Glomerular visceral epithelial cell (primary cell): ENCODE measurements around the gene GLOD5.

Experiments
- DNase-seq: peaks from one replicate; pipeline ENCODE4 v3.0.0-alpha.2; 2016; ENCODE audit errors: extremely low spot score

The GLOD5 gene

DNA sequence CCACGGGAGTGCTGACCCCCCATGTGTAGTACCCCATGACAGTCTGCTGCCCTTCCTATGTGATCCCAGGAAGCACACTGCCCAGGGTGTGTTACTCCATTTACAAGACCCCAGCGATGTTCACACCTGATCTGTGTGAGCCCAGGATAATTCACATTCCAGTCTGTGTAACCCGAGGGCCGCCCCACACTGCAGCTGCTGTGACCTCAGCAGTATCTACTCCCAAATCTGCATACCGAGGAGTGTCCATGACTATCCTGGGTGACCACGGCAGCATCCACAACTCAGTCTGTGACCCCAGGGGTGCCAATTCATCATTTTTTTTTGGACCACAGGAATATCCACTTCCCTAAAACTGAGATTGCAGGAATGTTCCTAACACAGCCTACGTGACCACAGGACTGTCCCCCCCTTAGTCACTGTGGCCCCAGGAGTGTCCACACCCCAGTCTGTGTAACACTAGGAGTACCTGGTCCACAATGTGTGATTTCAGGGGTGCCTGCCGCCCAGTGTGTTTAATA lies 7.8 kb upstream of the GLOD5 start:
- no peak for DNase-seq

DNA sequence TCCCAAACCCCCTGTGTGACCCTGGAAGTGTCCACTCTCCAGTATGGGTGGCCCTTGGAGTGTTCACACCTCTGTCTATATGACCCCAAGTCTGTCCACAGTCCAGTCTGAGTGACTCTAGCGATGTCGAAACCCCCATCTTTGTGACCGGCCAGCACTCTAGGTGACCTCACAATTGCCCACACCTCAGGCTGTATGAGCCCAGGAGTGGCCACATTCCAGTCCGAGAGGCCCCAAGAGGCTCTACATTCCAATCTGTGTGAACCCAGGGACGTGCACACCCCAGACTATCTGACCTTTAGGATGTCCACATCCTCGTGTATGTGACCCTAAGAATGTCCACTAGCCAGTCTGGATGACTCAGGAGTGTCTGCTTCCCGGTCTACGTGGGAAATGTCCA lies 7.3 kb upstream of the GLOD5 start:
- DNase-seq = no peak

DNA sequence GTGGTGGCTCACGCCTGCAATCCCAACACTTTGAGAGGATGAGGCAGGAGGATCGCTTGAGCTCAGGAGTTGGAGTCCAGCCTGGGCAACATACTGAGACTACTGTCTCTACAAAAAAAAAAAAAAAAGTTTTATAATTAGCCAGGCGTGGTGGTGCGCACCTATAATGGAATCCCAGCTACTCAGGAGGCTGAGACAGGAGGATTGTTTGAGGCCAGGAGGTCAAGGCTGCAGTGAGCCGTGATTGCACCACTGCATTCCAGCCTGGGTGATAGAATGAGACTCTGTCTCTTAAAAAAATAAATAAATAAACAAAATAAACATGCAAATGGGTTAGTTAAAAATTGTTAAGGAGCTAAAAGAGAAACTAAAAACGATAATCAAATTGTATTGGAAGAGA lies 7.7 kb downstream of the GLOD5 start:
- no peak for DNase-seq

DNA sequence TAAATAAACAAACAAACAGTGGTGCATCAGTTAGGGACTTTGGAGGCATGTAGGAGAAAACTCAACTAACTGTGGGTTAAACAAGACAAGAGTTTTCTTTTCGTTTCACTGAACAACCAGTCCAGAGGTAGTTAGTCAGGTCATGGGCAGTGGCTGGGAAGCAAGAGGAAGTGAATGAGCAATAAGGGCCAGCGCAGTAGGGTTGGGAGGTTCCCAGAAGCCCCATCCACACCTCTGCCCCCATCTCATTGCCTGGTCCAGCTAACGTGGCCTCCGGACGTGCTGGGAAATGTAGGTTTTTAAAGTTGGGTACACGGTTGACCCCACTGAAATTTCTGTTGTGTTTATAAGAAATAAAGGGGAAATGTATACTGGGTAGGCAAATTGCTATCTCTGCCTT lies 8.7 kb downstream of the GLOD5 start:
- no peak for DNase-seq

DNA sequence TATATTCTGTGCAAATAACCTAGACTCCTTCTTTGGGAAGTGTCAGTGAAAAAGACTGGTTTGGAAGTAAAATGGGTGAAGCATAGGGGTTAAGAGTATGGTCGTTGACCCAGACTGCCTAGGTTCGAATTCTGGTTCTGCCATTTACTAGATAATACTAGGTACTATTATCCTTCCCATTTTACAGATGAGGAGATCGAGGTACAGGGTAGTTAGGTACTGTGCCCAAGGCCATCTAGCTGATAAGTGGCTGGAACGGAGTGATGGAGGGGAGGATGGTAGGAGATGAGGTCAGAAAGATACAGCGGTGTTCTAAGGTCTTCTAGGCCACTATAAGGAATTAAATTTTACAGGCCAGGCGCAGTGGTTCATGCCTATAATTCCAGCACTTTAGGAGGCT lies 11.1 kb downstream of the GLOD5 start:
- DNase-seq = no peak

DNA sequence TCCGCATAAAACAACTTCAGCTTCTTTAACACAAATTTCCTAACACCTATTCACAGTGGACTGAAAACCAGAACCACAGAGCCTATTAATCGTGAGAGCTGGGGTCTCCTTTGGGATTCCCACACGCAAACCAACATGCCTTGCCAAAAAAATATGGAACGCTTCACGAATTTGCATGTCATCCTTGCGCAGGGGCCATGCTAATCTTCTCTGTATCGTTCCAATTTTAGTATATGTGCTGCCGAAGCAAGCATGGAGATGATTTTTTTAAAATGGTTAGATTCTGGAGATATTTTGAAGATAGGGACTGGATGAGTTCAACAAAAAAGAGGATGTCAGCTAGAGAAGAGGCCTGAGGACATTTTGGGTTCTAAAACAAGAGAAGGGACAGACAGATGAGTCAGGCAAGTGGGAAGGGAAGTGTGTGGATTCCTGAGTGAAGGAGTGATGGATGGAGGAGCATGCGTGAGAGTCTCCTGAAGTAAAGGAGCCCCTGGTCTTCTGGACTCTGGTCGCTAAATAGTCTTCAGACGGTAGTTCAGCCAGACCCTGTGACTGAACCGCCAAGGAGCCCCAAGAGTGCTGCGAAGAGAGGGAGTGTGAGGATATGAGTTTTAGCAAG lies 15.4 kb downstream of the GLOD5 start:
- no peak for DNase-seq

DNA sequence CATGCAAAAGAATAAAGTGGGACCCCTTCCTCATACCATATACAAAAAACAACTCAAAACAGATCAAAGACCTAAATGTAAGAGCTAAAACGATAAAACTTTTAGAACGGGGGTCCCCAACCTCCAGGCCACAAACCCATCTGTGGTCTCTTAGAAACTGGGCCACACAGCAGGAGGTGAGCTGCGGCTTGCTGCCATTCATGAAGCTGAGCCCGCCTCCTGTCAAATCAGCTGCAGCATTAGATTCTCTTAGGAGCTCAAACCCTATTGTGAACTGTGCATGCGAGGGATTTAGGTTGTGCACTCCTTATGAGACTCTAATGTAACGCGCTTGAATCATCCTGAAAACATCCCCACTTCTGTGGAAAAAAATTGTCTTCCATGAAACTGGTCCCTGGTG lies 17.9 kb downstream of the GLOD5 start:
- DNase-seq = no peak

DNA sequence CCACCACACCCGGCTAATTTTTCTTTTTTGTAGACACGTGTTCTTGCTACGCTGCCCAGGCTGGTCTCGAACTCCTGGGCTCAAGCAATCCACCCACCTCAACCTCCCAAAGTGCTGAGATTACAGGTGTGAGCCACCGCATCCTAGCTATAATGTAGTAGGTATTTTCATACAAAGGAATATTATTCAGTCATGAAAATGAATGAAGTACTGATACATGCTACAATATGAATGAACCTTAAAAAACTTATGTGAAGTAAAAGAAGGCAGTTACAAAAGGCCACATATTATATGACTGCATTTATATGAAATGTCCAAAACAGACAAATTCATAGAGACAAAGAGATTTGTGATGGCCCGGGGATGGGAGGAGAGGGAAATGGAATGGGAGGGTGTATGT lies 20.2 kb downstream of the GLOD5 start:
- DNase-seq = no peak

DNA sequence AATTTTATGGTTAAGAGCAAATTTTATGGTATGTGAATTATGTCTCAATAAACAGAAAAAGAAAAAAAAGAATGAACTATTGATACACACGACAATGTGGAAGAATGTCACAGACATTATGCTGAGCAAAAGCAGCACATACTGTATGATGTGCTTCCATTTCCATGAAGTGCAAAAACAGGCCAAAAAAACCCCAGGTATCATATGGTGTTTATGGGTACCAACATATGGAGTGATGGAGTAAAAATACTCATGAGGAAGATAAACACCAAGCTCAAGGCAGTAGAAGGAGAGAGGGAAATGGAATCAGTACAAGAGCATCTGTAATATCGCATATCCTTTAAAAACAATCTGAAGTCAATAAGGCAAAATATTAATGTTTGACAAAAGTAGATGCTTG lies 20.7 kb downstream of the GLOD5 start:
- no peak for DNase-seq

DNA sequence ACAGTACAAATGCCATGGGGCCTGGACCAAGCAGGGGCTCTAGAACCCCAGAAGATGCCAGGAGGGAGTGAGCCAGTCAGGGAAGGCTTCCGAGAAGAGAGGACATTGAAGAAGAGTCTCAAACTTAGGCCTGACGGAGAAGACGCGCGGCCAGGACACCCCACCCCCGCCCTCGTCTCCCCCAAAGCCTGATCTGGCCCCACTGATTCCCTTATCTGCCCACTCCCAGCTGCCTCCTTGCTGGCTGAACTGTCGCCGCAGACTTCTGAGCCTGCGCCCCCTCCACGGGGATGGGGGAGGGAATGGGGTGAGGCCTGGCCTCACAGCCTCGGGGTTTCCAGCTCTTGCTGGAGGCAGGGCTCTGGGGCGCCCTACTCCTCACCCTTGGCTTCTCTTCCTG lies 21.2 kb downstream of the GLOD5 start:
- no peak for DNase-seq

DNA sequence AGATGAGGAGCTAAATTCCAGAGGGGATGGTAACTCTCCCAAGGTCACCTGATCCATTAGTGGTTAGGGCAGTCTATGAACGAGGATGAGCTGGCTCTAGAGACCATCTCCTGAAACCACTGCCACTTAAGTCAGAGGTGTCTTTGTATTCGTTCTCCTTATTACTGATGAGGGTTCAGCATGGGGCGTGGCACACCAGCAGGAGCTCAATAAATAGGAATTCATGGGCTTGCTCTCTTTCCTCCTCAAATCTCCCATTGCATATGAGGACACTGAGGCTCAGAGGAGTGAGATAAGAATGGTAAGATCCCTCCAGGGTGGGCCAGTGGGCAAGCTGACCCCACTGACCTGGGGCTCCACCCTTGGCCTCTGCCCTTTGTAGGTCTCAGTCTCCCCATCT lies 23.2 kb downstream of the GLOD5 start:
- DNase-seq = no peak

DNA sequence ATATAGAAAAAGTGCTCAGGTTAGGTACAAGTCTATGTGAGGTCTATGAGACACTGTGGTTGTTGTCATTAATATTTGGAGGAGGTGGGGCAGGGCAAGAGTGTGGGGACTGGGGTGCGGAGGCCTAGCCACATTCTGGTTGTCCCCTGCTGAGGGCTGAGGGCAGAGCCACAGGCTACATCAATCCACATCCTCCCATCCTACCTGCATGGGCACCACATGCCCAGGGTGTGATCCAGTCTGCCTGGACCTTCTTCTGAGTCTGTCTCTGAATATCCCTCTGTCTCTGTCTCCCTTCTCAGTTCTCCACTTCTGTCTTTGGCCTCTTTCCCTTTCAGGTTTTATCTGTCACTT lies 23.6 kb downstream of the GLOD5 start:
- no peak for DNase-seq

DNA sequence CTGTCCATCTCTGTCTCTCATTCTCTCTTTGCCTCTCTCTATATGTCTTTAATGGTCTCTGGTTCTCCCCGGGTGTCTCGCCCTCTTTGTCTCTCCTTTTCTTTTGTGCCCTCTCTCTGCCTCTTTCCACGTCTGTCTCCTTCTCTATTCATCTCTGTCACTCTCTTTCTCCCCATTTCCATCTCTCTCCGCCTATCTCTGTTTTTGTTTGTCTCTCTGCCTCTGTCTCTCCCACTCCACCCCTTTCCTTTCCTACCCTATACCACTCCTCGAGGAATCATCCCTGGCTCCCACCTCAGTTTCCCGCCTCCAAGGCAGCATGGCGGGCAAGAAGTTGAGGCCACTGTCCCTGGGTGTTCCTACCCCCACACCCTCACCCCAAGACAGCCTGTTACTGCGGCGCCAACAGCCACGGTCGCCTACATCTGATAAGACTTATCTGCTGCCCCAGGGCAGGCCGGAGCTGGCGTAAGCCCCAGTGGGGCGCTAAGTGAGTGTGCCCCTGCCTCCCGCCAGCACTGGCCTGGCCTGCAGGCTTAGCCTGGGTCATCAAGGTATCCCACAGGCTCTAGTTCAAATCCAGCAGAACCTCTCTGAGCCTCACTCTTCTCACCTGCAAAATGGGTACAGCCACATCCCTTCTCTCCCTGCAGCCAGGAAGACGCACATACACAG lies 24.1 kb downstream of the GLOD5 start:
- DNase-seq = no peak

DNA sequence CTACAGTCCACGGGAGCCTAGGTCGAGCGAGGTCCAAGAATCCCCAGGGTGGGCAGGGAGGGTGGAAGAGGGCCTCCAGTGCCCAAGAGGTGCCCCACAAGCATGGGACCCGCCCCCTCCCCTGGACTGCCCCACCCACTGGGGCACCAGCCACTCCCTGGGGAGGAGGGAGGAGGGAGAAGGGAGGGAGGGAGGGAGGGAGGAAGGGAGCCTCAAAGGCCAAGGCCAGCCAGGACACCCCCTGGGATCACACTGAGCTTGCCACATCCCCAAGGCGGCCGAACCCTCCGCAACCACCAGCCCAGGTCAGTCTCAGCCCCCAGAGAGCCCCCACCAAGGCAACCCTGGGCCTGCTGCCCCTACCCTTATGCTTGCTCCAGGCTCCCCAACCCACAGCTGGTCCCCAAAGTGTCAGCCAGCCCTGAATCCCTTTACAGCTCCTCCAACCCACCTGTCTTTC lies 24.8 kb downstream of the GLOD5 start, which contains the start of gene GATA1:
TSS of gene GATA1 (plus strand) at position 250 of the 460 bp plus-strand sequence. CDS start 4,520 bp downstream, outside the sequence.
- DNase-seq = no peak

DNA sequence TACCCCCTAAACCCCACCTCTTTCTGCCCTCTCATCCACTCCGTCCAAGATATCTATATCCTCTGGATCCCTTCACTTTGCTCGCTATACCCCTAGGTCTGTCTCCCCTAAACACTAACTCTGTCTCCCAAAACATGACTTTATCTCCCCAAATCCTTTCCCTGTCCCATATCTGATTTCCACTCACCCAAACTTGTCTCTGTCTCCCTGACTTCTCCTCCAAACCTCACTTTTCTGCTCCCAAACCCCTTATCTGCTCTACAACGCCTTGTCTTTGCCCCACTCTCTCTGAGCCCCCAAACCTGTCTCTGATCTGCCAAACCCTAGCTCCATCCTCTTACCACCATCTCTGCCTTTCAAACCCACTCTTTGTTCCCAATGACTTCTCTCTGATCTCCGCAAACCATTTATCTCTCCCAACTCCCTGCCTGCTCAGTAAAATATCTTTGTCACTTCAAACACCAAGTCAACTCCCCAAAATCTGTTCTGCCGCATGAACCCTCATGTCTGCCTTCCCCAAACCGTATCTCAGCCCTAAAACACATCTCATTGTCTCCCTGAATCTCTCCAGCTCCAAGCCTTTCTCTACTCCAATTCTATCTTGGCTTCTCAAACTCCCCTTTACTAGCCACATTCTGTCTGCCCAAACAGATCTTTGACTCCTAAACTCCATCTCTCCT lies 25.4 kb downstream of the GLOD5 start:
- DNase-seq = no peak

DNA sequence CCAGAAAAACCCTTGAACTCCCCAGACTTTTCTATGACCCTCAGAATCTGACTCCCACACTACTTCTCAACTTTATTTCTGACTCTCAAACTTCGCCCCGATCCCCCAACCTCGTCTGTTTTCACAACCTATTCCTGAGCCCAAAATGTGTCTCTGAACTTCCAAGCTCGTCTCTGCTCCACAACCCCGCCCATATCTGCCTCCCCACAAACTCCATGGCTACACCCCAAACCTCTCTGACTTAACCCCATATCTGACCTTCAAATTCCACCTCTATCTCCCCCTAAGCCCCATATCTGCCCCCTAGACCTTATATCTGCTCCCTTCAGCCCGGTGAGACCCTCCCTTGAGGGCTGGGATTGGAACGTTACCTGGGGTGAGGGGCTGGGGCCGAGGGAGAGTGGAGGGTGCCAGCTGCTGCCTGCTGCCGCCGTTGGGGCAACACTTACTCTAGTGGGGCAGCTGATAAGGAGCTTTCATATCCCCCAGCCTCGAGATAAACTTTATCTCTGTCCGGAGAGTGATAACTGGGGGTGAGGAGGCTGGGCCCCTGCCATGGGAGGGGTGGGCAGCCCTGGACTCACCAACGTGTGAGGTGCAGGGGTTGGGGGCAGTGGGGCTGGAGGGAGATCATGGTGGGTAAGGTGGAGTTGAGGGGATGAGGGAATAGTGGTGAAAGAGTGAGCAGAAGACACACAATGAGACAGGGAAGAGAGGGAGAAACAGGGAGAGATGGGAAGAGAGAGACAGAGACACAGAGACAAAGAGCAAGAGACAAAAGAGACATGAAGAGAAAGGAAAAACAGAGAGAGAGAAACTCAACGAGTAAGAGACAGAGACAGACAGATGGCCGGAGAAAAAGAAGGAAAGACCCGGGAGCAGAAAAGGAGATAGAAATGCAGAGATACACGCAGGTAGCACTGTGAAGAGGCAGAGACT lies 26.2 kb downstream of the GLOD5 start:
- no peak for DNase-seq

DNA sequence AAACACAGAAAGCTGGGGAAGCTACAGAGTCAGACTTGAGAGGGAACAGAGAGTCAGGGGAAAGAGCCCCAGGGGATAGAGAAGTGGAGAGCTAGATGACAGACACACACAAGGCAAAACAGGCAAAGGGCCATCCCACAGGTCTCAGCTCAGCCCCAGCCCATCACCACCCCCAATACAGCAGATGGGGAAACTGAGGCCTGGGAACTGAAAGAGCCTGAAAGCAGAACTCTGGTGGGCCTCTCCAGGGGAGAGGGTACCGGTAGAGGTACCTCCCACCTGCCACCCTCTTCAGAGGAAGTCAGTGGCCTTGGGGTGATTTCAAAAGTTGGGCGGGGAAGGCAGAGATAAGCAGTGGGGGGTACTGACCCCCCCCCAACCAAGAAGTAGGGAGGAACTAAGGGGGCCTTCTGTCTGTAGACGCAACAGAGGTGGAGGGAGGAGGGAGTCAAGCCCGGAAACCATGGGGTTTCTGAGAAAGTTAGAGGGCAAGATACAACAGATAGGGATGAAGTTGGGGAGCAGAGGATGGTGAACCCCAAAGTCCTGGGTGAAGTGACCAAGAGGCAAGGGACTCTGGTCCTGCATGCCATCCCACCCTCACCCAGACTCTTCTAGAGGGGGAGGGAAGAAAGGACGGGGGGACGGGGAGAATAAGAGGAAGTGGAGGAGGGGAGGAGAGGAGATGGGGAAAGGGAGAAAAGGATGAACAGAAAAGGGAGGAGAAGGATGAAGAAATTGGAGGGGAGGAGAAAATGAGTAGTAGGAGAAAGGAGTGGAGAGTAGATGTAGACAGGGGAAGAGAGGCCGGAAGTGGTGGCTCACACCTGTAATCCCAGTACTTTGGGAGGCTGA lies 28.0 kb downstream of the GLOD5 start:
- no peak for DNase-seq

DNA sequence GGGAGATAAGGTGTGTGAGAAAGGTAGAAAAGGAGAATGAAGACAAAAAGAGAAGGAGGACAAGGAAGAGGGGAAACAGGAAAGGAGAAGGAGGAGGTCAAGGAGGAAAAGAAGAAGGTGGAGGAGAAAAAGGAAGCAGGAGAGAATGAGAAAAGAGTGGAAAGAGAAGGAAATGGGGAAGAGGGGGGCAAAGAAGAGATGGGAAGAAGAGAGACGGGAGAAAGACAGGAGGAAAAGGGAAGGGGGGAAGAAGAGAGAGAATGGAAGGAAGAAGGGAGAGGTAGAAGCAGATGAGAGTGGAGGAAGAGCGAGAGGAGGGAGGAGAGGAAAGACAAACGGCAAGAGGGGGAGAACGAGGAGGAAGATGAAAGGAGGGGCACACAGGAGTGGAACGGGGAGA lies 28.9 kb downstream of the GLOD5 start:
- no peak for DNase-seq

DNA sequence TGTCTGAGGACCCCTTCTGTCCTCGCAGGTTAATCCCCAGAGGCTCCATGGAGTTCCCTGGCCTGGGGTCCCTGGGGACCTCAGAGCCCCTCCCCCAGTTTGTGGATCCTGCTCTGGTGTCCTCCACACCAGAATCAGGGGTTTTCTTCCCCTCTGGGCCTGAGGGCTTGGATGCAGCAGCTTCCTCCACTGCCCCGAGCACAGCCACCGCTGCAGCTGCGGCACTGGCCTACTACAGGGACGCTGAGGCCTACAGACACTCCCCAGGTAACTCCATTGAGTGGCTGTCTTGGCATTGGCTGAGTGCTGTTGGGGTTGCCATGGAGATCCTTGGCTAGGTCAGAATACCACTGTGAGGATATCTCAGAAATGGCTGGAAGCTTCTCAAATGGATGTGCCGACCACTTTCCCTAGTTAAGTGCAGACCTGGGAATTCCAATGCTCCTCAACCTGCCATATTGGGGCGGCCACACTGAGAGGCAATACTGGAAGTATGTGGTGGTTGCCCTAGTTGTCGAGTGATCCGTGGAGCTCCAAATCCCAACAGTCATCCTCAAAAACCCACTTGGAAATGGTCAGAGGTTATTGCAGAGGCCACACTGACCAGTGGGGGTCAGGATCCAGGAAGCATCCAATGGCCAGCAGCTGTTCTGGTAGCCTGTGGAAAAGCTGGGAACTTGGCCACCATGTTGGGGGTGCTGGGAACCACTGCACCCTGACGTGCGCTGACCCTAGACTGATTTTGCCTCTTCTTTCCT lies 29.7 kb downstream of the GLOD5 start:
- DNase-seq = no peak

DNA sequence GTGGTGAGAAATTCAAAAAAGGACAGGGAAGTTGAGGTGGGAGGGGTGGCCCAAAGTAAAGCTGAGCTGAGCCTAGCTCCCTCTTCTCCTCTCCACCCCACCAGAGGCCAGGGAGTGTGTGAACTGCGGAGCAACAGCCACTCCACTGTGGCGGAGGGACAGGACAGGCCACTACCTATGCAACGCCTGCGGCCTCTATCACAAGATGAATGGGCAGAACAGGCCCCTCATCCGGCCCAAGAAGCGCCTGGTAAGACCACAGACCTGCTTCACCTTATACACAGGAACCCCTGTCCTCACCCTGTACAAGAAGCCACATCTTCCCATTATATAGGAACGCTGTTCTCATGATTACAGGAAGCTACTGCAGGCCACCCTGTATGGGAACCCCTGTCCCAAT lies 30.7 kb downstream of the GLOD5 start:
- DNase-seq = no peak
